ENCODE results near the gene CES2.

Gene CES2

DNA sequence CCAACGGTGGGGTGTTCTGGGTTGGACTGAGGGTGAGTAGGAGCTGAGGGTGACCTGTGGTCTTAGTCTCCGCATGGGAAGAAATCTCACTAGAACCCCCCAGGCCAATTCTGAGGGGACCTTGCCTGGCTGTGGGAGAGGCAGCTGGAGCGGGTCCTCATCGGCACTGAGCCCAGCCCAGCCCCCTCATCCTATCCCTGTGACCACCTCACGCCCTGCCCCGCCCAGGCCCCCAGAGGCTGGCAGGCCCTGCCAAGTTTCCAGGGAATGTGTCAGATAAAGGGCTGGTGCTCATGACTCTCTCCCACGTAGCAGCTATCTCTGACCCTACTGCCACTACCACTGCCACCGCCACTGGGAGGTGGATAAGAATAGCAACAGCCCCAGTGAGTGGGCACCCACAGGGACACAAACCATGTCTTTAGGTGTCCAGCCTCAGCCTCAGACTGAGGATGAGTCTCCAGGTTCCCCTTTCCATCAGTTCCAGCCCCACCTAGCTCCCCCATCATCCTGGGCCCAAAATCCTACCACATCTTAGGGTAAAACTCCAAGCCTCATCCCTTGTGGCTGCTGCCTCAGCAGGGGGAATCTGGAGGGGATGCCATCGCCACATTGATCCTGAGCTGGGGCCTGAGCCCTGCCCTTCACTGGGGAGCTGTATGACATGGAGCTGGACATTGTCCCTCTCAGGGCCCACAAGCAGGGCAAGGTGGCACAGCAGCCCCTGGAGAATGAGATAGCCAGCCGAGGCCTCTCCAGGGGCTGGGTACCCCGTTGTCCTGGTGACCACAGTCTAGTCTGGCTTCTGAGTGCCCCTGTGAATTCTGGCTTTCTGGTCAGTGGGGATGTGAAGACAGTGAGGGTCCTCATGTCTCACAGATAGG lies 31.5 kb upstream of the CES2 start:
- DNase-seq (no peak), ATAC-seq (no peak)

DNA sequence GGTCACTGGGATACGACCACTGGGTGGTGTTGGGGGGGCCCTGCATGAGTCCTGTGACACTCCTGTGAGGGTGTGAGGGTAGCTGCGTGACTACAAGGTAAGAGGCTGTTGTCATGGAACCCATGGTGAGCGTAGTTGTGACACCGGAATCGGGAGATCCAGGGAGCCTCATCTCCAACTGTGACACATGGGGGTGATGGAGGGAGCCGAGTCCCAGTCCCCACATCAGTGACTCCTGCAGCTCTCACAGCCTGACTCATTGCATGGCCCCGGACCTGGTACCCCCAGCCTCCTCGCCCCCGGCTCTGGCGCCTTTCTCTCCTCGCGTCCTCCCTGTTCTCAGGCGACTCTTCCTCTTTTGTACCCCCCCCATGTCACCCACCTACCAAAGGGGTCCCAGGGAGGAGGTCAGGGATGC lies 30.9 kb upstream of the CES2 start:
- no peak for ATAC-seq
- no peak for DNase-seq

DNA sequence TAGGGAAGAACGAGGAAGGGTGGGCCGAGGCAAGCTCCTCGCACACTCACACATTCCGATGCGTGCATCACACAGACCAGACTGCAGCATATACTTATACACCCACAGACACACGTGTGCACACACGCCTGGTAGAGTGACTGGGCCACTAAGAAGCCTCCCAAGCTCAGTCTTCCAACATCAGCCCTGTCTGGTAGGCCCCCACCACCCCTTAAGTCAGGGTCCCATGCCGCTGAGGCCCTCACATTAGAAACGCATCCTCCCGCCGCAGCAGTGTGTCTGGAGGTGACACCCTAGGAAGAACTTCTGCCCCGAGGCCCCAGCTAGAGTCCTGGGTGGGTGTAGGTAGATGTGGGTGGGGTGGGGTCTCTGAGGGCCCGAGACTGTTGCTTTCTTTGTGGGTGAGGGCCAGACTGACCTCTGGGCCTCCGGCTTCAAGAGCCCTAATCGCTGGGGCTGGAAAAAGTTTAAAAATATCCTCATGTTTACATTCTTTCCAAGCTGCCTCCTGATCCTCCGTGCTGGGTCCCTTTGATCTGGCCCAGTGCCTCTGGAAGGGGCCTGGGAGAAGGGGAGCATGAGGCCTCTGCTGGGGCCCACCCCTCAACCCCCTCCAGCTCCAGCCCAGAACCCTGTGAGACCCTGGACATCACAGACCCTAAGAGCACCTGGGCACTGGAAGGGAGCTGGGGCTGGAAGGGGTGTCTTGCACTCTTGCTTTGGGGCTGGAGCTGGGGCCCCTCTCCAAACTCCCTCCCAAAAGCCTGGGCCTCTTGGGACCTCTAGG lies 30.3 kb upstream of the CES2 start:
- DNase-seq, result no peak
- ATAC-seq, result no peak

DNA sequence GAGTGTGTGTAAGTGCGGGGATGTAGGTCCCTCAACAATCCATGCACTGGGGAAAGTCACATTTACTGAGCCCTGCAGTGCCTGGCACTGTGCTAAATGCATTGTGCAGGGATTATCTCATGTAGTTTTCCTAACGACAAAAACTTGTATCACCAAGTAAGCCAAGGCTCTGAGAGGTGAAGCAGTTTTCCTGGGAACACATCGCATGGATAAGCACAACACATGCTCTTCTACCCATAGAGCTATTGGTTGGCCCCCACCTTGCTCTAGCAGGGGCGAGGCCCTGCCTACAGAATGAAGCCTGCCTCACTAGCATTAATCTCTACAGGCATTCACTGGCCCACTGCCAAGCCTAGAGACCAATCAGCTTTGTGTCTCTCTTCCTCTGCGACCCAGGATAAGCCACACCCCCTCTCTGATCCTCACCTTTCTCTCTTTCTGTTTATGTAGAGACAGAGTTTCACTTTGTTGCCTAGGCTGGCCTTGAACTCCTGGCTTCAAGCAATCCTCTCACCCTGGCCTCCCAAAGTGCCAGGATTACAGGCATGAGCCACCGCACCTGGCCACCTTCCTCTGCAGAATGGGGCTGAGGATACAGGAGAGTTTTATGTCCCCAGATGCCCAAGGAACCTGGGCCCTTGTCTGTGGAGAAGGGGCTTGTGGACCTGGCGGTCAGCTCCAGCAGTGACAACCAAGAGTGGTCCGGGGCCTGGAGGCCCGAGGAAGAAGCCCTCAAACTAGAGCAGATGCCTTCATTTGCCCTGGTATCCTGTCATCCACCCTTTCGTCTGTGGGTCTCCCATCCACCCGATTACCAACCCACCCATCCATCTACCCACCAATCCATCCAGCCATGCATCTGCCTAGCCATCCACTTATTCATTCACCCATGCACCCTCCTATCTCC lies 29.4 kb upstream of the CES2 start:
- DNase-seq, result peak; percentile 30
- no peak for ATAC-seq

DNA sequence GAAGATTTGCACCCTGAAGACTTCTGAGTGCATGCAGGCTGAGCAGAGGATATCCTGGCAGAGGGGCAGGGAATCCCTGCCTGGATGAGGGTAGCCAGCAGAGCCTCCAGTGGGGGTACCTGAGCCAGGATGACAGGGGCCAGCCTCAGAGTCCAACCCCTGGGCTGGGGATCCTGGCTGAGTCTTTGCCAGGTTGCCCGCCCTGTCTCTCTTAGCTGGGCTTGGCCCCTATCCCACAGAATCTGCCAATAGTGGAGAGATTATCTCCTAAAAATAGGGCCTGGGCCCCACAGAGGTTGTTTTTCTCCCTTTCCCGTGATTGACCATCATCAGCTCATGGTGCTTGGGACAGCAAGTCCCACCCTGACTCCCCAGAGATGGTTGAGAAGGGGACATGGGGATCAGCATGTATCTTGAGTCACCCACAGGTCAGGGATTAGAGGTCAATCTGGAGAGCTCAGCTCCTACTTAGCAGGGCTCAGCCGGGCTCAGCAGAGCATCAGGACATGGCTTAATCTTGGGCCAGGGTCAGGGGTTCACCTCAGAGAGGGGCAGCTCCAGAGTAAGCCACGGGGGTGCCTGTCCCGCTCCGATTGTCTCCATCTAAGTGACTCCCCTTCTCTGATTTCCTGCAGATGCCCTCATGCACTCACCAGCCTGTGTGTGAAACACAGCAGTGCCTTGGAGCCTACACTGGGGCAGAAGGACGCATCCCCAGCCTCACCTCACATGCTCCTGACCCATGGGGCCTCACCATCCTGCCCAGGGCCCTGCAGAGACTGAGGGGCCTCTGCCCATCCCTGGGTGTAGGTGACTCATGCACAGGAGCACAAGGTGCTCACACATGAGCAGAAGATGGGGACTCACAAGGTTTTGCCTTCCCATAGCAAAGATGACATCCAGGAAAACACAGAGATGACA lies 28.1 kb upstream of the CES2 start:
- ATAC-seq, result no peak

DNA sequence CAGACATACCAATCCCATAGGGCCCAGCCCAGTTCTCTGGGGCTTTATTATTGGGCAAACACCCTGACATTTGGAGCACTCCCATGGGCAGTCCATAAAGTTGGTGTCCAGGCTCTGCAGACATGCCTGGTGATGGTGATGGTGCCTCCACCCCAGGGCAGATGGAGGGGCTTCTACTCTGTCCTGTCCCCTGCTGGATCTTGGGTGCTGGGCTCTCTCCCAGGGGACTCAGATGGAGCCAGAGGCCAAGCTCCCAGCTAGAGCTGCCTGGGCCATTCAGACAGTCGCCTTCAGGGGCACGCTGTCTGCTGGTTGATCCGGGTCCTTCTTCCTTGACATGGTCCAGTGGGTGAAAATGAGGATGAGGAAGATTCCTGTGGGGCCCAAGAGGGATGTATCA lies 27.2 kb upstream of the CES2 start:
- no peak for DNase-seq
- no peak for ATAC-seq

More for the DNA sequence above, 28.1 kb upstream of the CES2 start:
- DNase-seq, result no peak

DNA sequence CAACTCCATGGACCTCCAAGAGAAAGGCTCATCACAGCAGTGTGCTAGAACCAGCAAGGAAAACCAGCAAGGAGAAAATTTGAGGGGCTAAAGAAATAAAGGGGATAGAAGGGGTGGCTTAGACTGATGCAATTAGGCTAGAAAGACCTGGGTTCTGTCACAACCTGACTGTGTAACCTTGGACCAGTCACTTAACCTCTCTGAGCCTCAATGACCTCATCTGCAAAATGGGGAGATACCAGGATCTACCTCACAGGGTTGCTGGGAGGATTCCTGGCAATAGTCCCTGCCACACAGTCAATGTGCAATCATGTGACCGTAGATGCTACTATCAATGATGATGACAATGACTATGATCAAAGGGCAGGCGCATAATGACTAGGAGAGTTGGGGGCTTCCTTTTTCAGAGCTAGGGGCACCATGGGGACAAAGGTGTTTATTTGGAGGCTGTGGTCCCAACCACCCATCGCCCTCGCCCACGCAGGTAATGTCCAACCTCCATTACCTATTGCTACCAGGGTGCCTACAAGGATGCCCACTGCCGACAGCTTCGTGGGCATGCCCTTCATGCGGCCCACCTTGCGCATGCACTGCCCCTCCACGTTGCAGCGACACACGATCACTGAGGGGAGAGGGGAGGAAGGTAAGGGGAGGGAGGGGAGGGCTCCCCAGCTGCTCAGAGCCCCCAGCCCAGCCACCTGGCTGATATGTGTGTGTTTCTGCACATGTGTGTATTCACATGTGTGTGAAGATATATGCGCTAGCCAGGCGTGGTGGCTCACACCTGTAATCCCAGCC lies 26.4 kb upstream of the CES2 start:
- ATAC-seq (no peak), DNase-seq (no peak)

DNA sequence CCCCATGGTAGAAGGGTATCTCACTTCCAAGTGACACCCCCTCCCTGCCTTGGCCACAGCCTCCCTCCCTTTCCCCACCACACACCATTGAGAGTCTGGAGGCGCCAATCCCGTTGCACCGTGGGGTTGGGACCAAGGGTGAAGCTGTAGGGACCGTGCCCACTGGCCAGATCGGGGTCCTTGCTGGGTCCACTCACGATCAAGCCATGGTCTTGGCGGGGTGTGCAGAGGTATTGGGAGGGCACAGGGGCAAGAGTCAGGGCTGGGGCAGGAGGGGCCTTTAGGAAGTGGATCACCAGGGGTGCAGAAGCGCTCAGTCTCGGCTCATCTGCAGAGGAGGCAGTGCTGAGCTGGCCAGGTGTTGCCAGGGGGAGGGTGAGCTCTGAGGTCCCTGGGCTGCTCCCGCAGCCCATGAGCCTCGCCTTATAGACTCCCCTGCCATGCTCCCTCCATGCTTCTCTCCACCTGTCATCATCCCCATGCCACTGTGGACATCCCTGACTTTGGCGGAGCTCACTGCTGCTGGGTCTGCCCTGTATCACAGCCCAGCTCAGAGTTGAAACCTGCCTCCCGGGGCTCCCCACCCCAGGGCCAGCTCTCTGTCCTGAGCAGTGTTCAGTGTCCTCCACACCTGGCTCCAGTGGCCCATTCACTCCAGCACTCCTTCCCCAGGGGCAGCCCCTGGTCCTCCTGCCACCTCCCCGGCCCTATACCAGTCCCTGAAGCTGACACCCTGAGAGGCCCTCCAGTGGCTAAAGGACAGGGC lies 25.0 kb upstream of the CES2 start:
- DNase-seq (no peak), ATAC-seq (no peak)

DNA sequence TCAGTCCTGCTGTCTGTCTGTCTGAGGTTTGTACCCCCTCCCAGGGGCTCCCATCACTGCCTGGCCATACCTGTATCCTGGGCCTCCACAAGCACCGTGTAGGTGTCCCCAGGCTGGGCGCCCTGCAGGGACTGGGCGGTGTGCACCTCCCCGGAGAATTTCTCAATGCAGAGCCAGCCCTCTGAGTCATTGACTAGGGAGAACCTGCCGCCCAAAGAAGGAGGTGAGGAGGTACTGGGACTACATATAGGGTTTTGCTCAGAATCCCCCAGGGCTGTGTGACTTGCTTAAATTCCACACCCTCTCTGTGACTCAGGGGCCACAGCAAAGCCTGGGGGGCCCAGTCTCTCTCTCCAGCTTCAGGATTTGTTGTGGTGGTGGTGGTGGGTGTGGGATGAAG lies 24.2 kb upstream of the CES2 start:
- DNase-seq, result no peak
- peak; percentile 67 for ATAC-seq

DNA sequence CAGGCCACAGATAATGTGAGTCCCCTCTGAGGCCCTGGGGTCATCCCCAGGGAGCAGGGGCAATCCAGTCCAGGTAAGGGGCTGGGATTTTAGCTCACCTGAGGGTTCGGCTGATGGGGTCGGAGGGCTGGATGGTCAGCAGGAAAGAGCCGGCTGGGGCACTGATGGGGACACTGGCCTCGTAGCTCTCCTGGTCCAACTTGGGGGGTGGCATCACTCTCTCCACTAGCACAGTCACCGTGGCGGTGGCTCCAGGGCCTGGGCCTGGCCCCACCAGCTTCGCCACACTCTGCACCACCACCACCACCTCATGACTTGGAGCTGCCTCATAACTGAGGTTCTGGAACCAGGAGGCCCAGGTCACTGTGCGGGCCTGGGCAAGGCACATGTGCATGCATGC lies 23.5 kb upstream of the CES2 start:
- ATAC-seq, result no peak
- DNase-seq, result no peak

DNA sequence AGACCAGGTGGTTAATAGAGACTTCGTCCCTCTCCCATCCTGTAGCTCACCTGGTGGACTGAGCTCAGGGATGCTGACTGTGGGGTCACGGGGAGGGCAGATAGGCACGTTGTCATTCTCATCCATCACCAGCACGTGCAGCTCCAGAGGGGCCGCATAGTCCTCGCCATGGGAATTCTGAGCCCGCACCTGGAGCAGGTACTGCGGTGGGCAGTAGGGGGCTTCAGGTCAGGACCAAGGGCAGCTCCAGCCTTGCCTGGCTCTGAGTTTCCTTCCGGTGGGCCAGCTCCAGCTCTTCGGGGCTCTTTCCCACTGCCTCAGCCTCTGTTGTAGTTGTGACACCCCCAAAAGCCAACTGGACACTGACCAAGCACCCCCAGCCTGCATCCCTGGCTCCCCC lies 22.2 kb upstream of the CES2 start:
- no peak for ATAC-seq
- no peak for DNase-seq

DNA sequence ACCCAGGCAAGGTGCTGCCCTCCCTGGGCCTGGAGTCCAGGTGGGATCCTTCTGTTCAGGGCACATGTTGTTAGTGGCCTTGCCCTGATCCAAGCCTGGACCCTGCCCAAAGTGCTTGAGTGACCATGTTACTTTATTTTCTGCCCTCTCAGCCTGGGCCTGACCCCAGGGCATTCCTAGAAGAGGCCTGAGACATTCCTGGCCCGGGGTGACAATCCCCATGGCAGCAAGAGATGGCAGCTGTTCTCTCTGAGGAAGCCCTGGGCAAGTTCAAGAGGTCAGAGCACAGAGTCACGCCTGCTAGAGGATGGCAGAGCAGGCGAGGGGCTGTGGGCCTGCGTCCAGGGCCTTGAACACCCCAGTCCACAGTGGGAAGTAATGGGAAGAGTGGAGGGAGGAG lies 21.6 kb upstream of the CES2 start:
- DNase-seq (no peak), ATAC-seq (no peak)

DNA sequence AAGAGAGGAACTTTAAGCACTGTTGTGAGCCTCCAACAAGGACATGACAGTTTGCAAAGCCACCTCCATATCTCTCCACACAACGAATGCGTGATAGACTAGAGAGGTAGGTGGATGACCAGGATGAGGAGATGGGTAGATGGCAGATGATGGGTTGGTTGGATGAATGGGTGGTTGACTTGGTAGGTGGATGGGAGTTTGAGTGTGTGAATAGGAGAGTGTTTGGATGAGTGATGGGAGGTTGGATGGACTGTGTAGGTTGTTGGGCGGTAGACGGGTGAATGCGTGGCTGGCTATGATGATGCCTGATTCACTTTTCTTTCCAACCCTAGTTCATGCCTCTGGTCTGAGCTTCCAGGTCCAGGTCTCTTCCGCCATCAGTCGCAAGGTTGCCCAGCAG lies 20.8 kb upstream of the CES2 start:
- DNase-seq, result no peak
- ATAC-seq, result no peak

DNA sequence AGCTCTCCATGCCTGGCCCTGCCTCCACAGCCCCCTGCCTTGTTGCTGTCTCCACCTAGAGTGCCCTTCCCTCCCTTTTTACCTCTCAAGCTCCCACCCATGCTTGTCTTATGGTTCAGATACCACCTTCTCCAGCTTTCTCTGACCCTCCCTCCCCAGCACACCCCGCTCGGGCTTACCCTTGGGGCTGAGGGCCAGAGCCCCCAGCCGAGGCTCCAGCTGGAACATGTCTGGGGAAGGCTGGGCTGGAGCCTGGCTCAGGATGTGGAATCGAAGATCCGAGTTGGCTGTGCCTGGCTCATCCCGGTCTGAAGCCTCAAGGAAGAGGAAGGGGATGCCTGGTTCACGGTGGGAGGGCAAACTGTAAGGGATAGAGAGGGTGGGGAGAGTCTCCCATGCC lies 20.3 kb upstream of the CES2 start:
- ATAC-seq, result no peak
- DNase-seq, result no peak

DNA sequence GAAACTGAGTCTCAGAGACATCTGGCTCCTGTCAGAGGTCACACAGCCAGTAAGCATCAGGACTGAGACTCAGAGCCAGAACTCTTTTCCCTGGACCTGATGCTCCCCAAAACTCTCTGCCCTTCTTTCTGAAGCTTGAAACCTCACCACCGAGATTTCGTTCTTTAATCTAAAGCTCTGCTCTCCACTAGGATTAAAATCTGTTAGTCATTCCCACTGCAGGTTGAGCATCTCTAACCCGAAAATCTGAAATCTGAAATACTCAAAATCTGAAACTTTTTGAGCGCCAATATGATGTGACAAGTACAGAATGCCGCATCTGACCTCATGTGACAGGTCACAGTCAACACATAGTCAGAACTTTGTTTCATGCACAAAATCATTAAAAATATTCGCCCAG lies 18.8 kb upstream of the CES2 start:
- ATAC-seq (no peak), DNase-seq (no peak)

DNA sequence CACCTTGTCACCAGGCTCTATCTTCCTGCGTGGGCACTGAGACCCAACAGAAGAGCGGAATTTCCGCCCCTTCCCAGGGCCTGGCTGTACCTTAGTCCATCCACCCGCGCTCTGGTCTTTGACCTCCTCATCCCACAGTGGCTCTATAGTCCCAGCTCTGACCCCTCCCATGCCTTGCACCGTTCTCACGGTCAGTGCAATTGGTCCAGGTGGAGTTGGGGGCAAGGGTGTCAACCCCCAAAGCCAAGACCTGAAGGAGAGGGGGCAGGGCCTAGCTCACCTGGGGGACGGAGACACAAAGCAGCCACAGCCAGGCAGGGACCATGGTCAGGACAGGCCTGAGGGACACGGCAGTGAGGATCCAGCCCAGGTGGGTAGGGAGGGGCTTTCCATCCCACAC lies 17.6 kb upstream of the CES2 start:
- ATAC-seq, result no peak
- DNase-seq, result no peak

DNA sequence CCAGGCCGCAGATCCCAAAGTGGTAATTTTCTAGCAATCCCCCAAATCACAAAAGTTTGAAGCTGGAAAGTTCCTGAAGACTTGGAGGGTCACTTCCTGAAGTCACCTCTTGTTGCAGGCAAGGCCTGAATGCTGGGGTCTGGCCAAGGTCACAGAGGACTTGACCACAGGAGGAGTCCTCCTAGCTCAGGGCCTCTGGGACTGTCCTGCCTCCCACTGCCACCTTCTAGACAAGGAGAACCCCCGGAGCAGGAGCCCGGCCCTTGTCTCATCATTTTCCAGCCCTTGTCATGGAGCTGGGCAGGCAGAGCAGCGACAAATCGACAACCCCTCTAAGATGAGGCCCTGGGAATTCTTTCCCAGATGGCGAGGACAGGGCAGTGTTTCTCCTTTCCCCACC lies 17.0 kb upstream of the CES2 start:
- ATAC-seq, result no peak
- no peak for DNase-seq

DNA sequence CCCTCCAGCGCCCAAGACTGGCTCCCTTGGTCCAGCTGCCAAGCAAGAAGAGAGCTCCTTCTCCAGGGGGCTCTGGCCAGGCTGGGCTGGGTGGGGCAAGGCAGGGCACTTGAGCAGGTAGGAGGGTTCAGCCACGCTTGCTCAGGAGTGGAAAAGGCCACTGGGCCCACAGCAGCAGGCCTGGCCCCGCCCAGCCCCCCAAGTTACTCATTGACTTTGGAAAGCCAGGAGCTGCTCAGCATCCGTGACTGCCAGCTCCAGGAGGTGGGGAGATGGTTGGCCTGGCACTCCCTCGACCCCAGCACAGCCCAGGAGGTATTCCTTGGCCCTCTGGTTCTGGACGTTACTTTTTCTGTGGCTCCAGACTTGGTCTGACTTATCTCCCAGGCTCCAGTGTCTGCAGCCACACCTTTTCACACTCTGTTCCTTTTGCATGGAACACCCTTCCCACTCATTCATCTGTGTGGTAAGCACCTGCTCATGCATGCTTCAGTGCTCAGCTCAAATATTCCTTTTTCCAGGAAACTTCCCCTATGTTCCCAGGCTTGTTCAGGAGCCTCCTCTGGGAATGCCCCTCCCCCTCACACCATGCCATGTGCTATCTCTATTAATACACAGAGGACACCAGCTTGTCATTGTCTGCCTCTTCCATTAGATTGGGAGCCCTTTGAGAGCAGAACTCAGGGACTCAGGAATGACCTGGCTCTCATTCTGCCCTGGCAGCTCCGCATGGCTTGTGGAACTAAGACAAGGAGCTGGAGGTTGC lies 16.3 kb upstream of the CES2 start, which contains the start of gene CDH16:
Gene CDH16, minus strand, starts transcription at position 83 of the 766 bp plus-strand sequence. CDS start 820 bp downstream, outside the sequence.
- ATAC-seq, result no peak

More for the DNA sequence above, 16.3 kb upstream of the CES2 start, which contains the start of gene CDH16:
- DNase-seq, result no peak
